GM21367 (cell line): ENCODE measurements around the gene ATP1A1.

Experiments used
- ATAC-seq: cut with Tn5 transposase; IDR thresholded peaks from one replicate; pipeline ENCODE4 v1.9.1; 2021; ENCODE audit not compliant: unreplicated experiment

The ATP1A1 gene

DNA sequence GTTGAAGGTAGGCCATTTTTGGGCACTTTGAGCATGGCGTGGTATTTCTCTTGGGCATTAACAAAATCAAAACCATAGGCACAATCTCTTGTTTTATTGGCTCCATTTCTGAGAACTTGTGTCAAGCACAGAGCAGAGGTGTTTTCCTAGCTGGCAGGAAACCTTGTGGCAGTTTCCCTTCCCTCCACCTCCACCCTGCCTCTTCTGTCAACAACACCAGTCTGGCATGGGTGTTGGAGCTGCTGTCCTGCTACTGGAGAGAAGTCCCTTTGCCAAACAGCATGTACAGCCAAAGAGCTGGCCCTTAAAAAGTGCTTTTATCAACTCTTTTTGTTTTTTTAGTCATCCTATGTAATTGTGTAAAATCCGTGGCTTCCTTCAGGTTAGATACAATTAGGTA, 16.0 kb downstream of the ATP1A1 start:
- no peak for ATAC-seq

DNA sequence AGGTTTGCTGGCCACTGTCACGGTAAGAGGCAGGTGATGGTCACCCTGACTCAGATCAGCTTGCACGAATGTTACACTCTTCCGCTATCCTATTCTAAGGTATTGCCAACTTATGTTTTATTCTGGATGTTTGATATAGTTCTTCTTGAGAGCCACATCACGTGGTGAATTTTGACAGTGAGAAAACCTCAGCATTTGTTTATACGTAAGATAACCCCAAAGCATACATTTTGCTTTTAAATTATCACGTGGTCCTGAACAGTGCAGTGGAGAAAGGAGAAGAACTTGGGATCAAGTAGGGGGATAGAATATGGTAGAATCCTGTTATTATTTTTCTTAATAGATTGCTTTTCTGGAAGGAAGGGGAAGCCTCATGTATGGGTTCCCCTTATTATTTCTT, 16.6 kb downstream of the ATP1A1 start:
- no peak for ATAC-seq

DNA sequence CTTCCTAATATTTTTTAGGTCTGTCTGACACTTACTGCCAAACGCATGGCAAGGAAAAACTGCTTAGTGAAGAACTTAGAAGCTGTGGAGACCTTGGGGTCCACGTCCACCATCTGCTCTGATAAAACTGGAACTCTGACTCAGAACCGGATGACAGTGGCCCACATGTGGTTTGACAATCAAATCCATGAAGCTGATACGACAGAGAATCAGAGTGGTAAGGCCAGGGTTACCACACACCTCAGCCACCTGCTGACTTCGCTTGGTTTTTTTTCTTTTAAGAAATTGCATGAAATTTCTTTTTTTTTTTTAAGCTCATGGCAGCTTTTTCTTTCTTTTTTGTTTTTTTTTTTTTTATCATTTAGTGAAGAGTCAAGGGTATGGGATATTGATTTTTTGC, 17.2 kb downstream of the ATP1A1 start:
- ATAC-seq: peak; percentile 60

DNA sequence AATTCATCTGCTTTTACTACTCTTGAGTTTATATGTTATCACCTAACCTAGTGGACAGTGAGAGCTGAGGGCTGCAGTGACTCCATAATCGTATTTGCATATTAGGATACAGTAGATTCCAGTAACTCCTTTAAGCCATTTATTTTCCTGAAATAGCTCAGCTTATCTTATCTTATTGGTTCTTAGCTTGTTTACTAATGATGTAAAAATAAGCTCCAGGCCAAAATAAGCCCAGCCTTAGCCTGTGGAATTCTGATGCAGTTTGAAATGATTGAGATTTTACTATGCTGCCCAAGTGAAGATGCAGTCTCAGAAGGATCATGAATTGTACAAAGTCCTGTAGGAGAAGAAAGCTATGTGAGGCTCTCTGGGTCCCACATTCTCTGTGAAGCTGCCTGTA, 18.1 kb downstream of the ATP1A1 start:
- no peak for ATAC-seq

DNA sequence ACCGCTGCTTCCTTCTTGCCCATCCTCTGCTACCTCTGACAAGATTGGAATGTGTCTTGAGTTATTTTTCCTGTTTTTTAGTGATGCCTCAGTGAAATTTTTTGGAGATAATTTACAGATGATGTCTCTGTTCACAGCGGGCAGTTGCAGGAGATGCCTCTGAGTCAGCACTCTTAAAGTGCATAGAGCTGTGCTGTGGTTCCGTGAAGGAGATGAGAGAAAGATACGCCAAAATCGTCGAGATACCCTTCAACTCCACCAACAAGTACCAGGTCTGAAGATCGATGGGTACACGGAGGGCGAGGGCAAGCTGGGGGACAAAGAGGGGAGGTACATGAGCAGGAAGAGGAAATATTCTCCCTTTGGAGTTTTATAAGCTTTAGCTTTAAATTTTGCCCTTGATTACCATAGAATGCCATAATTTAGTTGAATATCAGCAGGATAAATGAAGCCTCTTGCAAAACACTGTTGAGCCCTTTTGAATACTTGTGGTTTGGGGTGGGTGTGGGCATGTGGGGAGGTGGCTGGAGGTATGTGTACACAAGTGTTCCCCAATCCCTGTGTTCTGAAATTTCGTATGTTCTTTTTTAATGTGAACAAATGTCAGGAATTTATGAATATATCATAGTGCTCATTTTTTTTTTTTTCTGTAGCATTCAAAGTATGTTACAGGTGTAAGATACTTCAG, 19.8 kb downstream of the ATP1A1 start:
- no peak for ATAC-seq

DNA sequence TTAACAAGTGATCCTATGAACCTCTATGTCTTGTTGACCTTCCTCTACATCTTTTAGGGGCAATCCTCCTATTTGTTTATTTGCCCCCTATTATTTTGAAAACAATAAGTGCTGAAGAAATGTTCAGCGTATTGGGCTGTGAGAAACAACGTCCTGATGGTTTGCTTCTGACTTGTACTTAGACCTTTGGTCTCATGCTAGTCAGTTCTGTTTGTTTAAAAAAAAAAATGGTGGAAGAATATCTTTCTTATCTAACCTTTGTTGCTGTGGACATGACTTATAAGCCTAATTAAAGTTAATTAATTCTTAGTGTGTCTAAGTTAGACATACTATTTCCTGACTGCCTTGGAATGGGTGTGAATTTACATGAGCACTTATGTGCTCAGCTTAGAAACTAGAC, 20.7 kb downstream of the ATP1A1 start:
- ATAC-seq: no peak

DNA sequence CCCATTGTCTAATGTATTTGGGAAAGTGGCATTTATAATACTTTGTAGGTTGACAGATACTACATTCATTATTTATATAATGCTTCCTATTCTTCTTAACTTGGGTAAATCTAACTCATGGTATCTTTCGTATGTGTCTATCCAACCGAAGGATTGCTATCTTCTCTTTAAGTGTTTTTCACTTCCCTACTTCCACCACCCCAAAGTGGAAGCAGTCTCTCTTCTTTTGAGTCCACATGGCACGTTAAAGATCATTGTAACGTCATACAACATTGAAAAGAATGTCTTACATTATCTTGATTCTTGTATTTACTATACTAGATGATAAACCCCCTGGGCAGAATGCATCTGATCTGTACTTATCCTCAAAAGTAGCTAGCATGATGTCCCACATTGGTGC, 21.2 kb downstream of the ATP1A1 start:
- ATAC-seq: no peak

DNA sequence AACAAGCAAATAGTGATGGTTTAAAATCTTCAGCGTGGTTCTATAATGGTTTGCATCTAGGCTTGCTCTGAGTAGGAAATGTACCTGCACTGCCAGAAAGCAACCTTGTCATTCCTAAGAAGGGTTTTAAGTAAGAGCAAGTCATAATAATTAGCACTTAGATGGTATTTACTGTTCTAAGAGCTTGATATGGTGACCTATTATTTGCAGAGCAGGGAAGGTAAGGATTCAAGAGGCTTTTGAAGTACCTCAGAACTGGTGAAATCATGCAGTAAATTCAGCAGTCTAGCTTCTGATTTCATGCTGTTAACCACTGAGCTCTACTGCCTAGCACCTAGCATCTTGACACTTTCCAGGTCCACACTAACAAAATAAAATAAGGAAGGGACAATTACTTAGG, 23.7 kb downstream of the ATP1A1 start:
- no peak for ATAC-seq

DNA sequence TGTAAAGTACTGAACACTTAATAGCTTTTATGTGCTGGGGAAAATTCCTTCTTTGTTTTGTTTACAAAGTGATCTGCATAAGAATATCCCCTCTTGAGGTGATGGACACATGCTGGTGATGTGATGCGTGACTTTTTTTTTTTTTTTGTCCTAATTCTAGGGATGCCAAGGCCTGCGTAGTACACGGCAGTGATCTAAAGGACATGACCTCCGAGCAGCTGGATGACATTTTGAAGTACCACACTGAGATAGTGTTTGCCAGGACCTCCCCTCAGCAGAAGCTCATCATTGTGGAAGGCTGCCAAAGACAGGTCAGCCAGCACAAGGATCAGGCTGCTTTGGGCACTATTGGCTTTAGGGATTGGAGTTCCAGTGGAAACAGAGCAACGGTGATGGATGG, 24.7 kb downstream of the ATP1A1 start:
- no peak for ATAC-seq

DNA sequence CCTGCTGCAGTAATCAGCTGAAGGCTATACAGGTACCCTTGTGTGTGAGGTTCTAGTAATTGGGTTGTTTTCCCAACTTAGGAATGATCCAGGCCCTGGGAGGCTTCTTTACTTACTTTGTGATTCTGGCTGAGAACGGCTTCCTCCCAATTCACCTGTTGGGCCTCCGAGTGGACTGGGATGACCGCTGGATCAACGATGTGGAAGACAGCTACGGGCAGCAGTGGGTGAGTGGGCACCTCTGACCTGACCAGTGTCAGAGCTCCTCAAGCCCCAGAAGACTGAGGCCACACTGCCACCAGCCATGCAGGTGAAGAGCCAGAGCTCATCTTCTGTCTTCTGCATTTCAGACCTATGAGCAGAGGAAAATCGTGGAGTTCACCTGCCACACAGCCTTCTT, 27.7 kb downstream of the ATP1A1 start:
- ATAC-seq: no peak

DNA sequence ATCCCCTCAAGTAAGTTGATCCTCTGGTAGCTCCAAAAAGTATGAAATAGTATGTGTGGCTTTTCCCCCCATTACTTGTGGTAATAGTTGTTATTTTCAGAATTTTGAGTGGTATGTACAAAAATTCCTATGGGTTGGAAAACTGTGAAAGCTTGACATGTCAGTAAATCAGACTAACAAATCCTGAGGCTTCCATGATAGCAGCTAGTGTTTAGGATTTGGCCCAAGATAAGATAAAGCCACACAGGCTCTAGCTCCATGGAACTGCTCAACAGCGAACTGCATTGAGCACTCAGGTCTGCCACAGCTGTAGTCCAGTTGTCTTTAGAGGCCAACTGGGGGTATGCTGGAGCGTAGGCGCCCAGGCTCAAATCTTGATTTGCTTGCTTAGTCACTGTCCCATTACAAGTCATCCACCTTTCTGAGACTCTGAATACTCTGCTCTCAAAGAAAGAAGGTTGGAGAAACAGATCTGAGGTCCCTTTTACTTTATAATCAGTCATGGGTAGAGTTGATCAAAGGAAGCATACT, 28.7 kb downstream of the ATP1A1 start:
- ATAC-seq: no peak

DNA sequence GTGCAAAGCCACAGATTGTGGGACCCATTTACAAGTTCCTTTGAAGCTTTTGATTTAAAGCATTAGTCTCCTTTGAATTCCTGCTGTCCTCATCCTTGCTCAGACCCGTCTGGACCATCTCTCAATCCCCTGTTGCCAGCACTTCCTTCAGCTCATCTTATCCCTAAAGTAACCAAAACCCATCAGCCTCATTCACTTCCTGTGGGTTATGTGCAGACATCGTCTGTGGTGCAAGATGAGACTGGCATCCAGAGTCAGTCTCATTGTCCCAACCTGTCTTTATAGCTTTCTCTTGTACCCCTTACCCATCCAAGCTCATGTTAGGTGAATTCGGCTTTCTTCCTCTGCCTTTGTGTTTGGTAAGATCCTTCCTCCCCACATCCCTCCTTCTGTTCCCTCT, 29.3 kb downstream of the ATP1A1 start:
- ATAC-seq: no peak

DNA sequence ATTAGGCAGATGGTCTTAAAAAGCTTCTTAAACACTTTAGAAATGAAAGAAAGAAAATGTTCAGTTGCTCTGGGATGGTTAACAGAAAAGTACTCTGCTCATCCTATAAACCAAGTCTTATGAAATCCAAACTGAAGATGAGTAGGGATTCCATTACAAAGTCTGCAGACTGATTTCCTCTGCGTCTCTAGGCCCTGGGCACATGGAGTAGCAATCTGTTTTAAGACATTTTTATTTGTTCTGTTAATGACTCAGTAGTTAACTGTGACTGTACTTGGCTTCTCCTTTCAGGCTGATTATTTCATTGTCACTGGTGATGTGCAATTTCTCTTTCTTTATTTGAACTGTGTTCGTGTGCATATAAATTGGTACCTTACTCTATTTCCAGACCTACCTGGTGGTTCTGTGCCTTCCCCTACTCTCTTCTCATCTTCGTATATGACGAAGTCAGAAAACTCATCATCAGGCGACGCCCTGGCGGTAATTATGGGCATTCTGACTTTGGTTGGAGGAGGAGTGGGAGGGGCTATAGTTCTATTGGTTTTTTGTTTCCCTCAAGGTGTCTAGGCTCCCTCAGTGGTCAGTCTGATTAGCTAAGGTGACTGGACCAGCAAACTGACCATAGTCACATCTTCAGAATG, 30.6 kb downstream of the ATP1A1 start:
- ATAC-seq: no peak

DNA sequence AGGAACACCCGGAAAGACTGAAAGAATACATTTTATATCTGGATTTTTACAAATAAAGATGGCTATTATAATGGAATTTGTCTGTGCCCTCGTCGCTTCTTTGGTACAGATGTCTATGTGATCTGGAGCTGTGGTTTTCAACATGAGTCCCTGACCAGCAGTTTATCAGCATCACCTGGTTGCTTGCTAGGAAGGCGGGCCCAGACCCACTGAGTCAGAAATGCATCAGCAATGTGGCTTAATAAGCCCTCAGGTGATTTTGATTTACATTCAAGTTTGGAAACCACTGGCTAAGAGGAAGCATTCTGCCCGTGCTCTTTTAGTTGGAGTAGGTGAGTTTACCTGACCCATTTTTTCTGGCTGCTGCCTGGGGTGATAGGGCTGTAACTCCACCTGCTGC, 31.7 kb downstream of the ATP1A1 start:
- ATAC-seq: no peak

DNA sequence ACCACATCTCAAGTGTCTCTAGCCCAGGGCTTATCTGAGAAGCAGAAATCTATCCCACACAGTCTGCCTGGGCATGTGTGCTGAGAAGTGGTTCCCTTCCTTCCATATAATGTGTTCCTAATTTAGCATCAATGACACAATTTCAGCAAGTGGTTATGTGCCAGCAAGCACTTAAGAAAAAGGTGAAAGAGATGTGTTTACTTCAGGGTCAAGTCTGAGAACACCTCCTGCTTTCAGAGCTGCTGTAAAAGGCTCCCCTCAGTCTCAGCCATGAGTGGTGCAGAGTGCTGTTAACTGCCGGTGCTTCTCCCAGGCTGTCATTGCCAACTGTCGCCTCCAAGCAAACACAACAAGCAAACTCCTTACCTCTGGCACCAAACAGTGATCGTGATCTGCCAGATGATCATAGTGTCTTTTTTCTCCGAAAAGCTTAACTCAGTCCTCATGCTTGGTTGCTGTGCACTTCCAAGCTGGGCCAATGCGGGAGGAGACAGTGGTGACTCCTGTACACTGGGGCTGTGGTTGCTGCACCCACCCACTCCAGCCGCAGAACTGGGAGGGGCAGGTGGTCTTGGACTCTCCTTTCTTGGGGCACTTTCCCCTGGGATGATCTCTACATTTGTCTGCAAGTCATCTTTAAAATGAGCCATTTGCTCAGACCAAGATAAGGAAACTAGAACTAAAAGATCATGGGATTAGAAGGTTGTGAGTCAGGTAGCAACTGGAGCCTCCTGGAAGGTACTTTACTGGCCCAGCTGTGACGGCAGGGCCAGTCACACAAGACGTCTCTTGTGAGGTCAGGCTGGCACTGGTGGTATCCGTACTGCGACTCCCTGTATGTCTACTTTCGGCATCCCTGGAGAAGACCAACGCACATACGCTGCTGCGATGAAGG, 32.4 kb downstream of the ATP1A1 start:
- no peak for ATAC-seq

DNA sequence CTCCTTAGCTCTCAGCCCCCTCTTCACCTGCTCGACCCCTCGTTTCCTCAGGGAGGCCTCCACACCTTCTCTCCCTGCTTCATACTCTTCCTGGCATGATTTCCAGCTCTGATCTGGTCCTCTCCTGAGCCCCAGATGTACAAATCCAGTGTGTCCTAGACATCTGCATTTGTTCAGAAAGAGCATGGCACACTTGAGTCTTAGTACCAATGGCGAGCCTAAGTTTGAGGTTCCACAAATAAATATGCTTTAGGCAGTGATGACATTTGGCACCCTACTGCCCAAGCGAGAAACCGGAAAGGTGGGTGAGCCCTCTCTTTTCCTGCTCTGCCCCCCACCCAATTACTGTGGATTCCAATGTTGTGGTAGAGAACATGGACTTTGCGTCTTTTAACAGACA, 34.0 kb downstream of the ATP1A1 start:
- no peak for ATAC-seq

DNA sequence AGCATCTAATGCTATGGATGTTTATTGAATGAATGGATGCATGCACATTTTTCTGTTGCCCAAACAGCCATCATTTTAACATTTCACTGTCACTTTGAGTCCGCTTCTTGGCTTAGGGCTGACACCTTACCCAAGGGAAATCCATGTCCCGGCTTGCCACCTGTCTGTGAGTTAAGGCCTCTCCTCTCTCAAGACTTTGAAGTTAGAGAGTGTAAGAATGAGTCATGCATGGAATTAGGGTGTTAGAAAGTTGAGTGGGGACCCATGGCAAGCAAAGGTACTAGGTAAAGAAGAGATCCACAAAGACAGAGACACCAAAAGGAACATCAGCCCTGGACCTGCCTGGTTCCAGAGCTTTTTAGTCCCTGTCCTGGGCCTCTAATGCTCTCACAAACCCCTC, 35.1 kb downstream of the ATP1A1 start:
- no peak for ATAC-seq

DNA sequence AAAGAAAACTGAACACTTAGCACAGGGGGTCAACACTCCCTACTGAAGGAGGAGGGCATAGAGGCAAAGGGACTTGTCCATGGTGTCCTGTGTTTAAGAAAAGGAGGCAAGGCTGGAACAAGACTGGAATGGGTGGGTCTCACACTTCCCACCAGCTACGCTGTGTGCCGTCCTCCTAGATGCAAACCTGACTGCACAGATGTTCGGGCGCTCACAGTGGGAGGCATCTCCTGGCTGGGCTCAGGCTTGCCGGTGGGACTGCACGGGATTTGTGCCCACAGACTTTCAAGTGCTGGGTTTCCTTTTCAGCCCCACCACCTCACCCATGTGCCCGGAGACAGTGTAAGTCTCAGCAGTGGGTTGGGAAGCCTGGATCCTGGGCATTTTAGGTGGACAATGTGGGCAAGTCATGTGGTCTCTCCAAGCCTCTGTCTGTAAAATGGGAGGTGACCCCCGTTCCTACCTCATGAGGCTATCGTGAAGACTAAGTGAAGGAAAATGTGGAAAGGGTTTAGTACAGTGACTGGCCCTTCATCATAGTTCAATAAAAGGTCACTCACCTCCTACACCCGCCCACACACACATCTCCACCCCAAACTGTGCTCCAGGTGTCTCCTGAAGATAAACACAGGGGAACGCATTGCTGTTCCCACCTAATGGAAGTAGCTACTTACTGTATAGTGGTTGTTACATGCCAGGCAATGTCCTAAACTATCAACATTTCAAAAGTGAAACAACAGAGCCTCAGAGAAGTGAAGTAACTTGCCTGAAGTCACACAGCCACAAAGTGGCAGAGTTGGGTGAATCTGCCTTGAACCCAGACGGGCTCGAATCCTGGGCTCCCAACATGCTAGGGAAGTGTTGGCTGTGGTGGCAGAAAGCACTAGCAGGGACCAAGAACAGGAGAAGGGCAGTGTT, 36.0 kb downstream of the ATP1A1 start:
- no peak for ATAC-seq

DNA sequence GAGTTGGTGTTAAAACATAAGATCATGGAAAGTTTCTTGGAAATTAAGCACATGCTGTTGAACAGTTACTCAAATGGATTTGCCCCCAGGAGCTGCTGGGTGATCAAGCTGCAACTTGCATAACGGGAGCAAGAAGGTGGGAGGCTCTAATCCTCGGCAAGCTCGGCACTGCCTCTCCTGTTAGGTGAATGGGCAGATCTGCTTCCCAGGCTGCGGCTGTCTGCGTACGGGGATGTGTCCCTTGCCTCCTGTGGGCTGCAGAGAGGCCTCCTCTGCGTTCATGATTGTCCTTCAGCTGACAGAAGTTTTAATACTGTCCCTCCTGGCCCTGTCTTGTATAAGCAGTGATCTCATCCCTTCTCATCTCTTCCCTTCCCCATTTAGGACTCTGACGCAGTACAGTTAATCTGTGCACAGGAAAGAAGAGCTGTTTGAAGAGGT, 36.7 kb downstream of the ATP1A1 start:
- ATAC-seq: no peak

DNA sequence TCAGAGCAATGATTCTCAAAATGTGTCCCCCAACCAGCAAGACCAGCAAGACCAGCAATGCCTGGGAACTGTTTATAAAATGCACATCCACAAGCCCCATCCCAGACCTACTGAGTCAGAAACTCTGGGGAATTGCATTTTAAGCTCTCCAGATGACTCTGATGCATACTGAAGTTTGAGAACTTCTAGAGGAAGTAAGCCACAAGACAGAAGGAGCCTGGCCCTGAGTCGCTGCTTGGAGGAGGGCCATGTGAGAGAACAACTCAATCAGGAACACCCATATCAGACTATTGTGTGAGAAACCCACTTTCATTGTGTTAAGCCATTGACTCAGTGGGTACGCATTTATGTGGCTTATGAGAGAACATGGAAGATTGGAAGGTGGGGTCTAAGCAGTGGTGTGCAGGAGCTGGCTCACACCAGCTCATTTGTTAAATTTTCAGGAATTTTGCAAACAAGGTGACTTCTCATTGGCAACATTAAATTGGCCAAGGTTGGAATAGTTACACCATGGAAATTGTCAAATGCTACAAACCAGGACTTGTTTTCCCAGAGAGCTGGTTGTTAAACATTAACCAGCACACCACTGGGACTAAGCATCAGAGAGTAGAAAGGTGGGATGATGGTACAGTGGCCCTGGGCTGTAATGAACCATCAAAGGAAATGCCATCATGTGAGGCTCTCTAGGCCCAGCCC, 38.9 kb downstream of the ATP1A1 start:
- ATAC-seq: no peak
